ENCODE results near the gene PPP1R14C.
"Not testable (repeated sequence)": the region's sequence is repeated elsewhere in the genome, so short reads cannot be mapped to it uniquely, and the experiment has no call there.

PPP1R14C gene

DNA sequence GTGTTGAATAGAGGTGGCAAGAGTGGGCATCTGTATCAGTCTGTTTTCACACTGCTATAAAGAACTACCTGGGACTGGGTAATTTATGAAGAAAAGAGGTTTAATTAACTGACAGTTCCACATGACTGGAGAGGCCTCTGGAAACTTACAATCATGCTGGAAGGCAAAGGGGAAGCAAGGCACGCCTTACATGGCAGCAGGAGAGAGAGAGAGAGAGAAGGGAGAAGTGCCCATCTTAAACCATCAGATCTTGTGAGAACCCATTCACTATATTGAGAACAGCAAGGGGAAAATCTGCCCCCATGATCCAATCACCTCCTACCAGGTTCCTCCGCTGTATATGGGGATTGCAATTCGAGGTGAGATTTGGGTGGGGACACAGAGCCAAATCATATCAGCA is 18.6 kb upstream of the PPP1R14C start:
- no peak for DNase-seq (ENCODE audit: low spot score in 2 of 2)
- Histone ChIP-seq H3K27me3 (ENCODE audit: low read depth) (no peaks in the 10 kb centered on the region), H3K4me1 (no peaks in the 10 kb centered on the region), H3K36me3 (replicated peaks) (no peaks in the 10 kb centered on the region), H3K9me3 (no peaks in the 10 kb centered on the region), H3K4me3 (no peak overlapping the region)
- in situ Hi-C loops (cut with MboI; ENCODE audit: low sequenced_read_pairs): no loop called here

DNA sequence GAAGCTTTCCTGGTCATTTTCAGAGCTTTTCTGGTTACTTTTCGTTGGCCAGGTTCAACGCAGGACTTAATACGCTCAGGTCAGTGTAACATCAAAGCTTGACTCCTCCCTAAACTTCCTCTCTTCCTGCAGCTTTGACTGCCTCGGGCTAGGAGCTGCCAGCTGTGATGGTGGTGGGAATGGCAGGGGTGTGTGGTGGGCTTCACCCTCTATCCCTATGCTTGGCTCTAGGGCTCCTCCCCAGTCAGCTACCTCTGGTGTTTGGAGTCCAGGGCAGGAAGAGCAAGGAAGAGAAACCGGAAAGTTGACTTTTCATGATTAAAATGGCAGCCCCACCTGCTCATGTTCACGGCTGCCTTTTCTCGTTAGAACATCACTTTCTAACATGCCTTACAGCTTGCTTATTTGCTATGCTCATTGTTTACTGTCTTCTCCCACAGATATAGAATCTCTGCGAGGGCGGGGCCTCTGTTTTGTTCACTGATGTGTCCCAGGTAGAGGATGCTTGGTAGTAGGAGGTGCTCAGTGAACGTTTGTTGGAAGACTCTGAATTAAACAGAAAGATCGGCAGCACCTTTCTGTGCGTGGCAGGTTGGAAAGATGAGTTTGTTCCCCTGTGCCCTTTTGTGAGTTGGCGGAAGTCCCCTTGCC is 16.1 kb upstream of the PPP1R14C start:
- no peaks in the 10 kb centered on the region for H3K4me1 ChIP-seq
- DNase-seq (ENCODE audit: low spot score in 2 of 2): no peak
- H3K36me3 ChIP-seq (replicated peaks): no peaks in the 10 kb centered on the region
- no peaks in the 10 kb centered on the region for H3K9me3 ChIP-seq
- in situ Hi-C loops (cut with MboI; ENCODE audit: low sequenced_read_pairs): no loop called here
- no peaks in the 10 kb centered on the region for H3K27me3 ChIP-seq (ENCODE audit: low read depth)
- no peak overlapping the region for H3K4me3 ChIP-seq

DNA sequence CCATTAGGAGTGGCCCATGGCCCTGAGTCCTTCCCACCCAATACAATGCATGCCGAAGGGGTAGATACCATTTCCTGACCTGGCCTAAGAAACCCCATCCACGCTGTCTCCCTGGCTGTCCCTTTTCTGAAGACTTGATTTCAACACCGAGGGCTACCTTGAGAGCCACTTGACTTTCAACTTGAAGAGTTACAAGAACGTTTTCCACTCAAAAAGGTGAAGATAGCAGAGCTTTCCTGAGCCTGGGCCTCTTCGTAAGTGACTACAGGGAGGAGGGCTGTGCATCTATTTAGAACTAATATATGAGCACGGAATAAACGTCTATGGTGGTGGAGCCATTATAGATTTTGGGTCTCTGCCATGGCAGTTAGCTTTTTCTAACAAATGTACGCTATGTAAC is 14.4 kb upstream of the PPP1R14C start:
- no peak overlapping the region for H3K4me3 ChIP-seq
- in situ Hi-C loops (cut with MboI; ENCODE audit: low sequenced_read_pairs): no loop called here
- H3K36me3 ChIP-seq (replicated peaks): no peaks in the 10 kb centered on the region

DNA sequence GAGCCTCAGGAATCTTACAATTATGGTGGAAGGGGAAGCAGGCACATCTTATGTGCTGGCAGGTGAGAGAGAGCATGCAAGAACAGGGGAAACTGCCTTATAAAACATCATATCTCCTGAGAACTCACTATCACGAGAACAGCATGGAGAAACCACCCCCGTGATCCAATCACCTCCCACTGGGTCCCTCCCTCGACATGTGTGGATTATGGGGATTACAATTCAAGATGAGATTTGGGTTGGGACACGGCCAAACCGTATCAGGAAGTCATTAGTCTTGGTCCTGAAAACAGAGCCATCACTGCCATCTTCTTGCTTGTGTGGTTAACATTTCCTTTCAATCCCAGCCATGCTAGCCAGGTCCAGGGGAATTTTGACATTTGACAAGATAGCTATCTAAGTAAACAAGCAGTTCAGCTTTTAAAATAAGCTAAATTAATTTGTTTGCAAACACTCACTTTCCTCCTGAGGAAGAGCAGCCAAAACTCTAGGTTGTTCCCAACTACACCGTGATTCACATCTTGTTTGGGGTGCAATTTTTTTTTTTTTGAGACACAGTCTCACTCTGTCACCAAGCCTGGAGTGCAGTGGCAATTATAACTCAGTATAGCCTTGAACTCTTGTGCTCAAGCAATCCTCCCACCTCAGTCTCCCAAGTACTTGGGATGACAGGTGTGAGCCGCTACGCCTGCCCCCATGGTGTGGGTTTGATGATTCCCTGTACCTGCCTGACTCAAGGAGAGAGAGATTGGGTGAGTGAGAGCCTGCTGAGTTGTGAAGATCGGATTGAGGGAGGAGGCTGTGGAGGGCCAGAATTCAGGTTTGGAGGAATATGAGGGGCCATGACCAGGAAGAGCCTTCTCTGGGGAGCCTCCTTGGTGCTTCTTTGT is 13.0 kb upstream of the PPP1R14C start:
- no peaks in the 10 kb centered on the region for H3K27me3 ChIP-seq (ENCODE audit: low read depth)
- no peak overlapping the region for H3K4me3 ChIP-seq
- H3K4me1 ChIP-seq: no peaks in the 10 kb centered on the region
- H3K36me3 ChIP-seq (replicated peaks): no peaks in the 10 kb centered on the region
- no peaks in the 10 kb centered on the region for H3K9me3 ChIP-seq
- no peak for DNase-seq (ENCODE audit: low spot score in 2 of 2)
- in situ Hi-C loops (cut with MboI; ENCODE audit: low sequenced_read_pairs): no loop called here

More for the DNA sequence above, 14.4 kb upstream of the PPP1R14C start:
- Histone ChIP-seq H3K4me1 (no peaks in the 10 kb centered on the region), H3K9me3 (no peaks in the 10 kb centered on the region), H3K27me3 (ENCODE audit: low read depth) (no peaks in the 10 kb centered on the region)
- no peak for DNase-seq (ENCODE audit: low spot score in 2 of 2)

DNA sequence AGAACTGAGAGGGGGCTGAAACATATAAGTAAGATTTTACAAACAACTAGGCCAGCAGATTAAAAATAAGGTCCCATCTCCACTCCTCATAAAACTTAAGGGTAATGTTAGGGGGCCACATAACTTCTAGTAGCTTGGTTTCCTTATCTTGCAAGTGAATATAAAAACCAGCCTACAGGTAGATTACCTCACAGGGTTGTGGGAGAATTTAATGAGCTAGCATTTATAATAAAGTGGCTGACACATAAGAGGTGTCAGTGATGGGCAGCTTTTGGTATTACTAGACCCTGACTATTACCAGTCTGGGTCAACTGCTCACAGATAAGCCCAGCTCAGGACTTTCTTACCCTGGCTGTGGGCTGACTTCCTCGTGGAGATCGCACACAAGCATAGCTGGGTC is 9.2 kb upstream of the PPP1R14C start:
- H3K9me3 ChIP-seq: no peaks in the 10 kb centered on the region
- H3K4me1 ChIP-seq: no peaks in the 10 kb centered on the region
- no peak for DNase-seq (ENCODE audit: low spot score in 2 of 2)
- no peak overlapping the region for H3K4me3 ChIP-seq
- H3K36me3 ChIP-seq (replicated peaks): no peaks in the 10 kb centered on the region
- in situ Hi-C loops (cut with MboI; ENCODE audit: low sequenced_read_pairs): no loop called here
- peaks cover under 1% of the 10 kb centered on the region; the same call in 1 of the 2 replicates for H3K27me3 ChIP-seq (ENCODE audit: low read depth)

DNA sequence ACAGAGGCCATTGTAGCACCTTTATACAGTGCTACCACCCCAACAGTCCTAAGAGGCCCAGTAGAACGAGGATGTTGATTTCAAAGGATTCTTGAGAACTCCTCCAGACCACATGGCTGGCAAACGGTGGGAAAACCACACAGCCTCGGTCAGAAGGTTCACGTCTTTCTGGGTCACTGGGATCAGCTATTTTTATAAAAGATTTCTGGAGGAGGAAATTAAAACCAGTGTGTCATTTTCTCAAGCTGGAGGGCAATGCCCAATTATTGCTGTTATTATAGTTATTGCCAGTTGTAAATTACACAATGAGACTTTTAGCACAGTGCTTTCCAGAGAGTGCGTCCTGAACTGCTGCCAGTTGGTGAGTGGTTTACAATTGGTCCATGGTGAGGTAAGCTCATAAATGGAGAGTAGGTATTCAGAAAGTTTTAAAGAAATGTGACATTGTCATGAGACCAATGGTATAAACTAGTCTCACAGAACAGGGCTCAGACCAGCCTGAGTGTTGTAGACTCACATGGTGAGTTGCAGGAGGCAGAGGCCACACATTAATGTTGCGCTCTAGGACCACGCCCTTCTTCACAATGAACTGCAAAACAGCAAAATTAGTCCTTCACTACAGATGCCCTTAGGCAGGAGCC is 8.4 kb upstream of the PPP1R14C start:
- no peaks in the 10 kb centered on the region for H3K36me3 ChIP-seq (replicated peaks)
- no peaks in the 10 kb centered on the region for H3K4me1 ChIP-seq
- H3K4me3 ChIP-seq: no peak overlapping the region
- DNase-seq (ENCODE audit: low spot score in 2 of 2): no peak
- no peaks in the 10 kb centered on the region for H3K9me3 ChIP-seq
- peaks cover 3% of the 10 kb centered on the region; the same call in 1 of the 2 replicates for H3K27me3 ChIP-seq (ENCODE audit: low read depth)
- in situ Hi-C loops (cut with MboI; ENCODE audit: low sequenced_read_pairs): no loop called here

DNA sequence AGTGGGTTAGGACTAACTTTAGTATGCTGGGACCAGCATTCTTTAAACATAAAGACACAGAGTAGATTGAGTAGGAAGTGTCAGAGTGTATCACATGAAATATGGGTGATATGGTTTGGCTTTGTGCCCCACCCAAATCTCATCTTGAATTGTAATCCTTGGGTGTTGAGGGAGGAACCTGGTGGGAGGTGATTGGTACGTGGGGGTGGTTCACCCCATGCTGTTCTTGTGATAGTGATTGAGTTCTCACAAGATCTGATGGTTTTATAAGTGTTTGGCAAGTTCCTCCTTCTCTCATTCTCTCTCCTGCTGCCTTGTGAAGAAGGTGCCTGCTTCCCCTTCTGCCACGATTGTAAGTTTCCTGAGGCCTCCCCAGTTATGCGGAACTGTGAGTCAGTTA is 5.1 kb upstream of the PPP1R14C start:
- H3K4me1 ChIP-seq; in situ Hi-C loops (cut with MboI; ENCODE audit: low sequenced_read_pairs); H3K4me3 ChIP-seq; H3K36me3 ChIP-seq (replicated peaks); H3K9me3 ChIP-seq; DNase-seq (ENCODE audit: low spot score in 2 of 2): not testable (repeated sequence)
- peaks cover 30% of the 10 kb centered on the region for H3K27me3 ChIP-seq (ENCODE audit: low read depth)

DNA sequence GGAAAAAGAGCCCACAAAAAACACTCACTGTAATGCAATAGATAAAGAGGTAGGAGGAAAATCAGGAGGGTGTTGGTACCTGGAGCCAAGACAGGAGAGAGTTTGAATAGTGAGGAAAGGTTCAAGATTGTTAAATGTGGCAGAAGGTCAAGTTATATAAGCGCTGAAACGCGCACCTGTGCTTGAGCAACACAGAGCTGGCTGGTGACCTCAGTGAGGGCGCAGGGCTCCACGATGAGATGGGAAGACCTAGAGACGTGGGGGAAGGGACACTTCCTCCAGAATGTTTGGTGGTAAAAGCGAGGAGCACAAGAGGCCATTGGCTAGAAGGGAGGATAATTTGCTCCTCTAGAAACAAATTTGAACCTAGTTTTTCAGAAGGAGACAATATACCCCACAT is 4.2 kb upstream of the PPP1R14C start:
- H3K4me1 ChIP-seq: no peaks in the 10 kb centered on the region
- no peak overlapping the region for H3K4me3 ChIP-seq
- DNase-seq (ENCODE audit: low spot score in 2 of 2): no peak
- no peaks in the 10 kb centered on the region for H3K9me3 ChIP-seq
- H3K36me3 ChIP-seq (replicated peaks): no peaks in the 10 kb centered on the region
- in situ Hi-C loops (cut with MboI; ENCODE audit: low sequenced_read_pairs): no loop called here
- peaks cover 37% of the 10 kb centered on the region for H3K27me3 ChIP-seq (ENCODE audit: low read depth)

DNA sequence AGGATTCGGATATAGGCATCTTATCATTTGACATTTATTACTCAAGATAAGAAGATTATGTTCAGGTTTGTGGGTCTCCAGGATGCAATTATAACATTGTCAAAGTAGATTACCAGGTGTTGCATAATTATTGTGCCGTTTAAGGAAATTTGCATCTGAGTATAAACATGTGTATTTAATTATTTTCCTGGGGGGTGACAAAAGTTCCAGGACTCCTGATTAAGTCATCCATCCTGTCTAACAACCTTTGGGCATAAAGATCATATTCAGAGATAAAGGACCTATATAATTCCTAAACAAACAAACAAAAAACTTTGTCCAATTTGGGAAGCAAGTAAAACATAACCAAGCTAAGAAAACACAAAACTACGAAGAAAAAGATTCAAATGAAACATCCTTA is 3.3 kb upstream of the PPP1R14C start:
- Histone ChIP-seq H3K27me3 (ENCODE audit: low read depth) (peaks cover 45% of the 10 kb centered on the region), H3K9me3 (no peaks in the 10 kb centered on the region), H3K36me3 (replicated peaks) (no peaks in the 10 kb centered on the region), H3K4me3 (no peak overlapping the region), H3K4me1 (0 out of 2 replicates have a peak, but pooled peaks cover 4% of the 10 kb centered on the region)
- in situ Hi-C loops (cut with MboI; ENCODE audit: low sequenced_read_pairs): no loop called here
- no peak for DNase-seq (ENCODE audit: low spot score in 2 of 2)

DNA sequence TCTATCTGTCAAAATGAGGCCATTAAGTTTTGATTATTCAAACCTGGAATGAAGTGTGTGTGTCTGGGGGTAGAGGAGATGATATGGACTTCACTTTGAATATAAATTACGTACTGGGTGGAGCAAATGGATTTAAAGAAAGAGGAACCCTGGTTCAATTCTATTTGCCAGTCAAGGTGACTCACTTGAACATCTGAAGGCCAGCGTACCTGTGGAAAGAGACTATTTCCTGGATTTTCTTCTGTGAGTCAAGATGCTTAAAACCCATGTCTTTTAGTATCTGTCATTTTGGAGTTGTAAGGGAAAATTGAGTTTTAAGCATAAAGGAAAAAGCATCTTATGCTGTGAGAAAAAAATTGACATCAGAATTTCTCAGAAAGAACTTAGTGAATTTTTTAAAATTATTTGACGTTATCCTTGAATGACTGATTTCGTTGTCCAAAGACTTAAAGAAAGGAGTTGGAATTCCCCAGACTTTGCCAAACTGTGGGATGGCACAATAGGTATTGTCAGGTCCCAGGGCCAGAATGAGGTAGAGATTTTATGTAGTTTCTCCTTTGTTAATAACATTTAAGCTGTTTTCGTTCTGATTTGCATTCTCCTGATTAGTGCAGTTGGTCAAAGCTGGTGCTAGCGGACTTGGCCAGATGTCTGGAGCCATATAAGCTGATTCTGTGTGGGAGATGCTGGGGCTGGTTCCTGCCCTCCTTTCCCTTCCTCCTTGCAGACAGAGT is 2.4 kb upstream of the PPP1R14C start:
- Histone ChIP-seq H3K27me3 (ENCODE audit: low read depth) (peaks cover 54% of the 10 kb centered on the region), H3K4me3 (no peak overlapping the region), H3K9me3 (no peaks in the 10 kb centered on the region), H3K36me3 (replicated peaks) (no peaks in the 10 kb centered on the region), H3K4me1 (peaks cover 4% of the 10 kb centered on the region; the same call in 1 of the 2 replicates)
- no peak for DNase-seq (ENCODE audit: low spot score in 2 of 2)
- in situ Hi-C loops (cut with MboI; ENCODE audit: low sequenced_read_pairs): no loop called here

DNA sequence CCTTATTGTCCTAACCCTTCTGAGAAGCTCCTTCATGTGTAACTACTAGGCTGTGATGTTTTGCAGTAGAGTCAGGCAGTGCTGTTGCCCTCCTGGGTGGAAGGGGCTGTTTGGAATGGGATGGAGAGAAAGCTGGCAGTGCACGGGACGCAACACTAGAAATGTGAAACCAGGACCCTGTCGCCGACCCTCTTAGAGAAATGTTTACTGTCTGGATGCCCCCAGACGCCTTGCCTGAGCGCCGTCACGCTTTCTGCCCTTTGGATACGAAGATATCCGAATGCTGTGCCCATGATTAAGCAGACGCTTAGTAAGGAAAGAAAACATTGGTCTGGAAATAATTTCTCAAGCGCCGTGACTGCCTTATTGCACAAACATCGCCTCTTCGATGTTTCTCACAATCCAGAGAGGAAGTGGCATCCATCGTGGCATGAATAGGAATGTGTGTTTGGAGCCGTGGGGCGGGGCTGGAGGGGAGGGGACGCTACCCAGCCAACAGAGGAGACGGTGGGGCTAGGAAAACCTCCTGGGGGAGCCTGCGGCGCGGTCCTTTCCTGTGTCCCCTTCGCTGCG is 661 bp upstream of the PPP1R14C start:
- DNase-seq (ENCODE audit: low spot score in 2 of 2): peak; percentile 4 to 52
- peaks cover 58% of the 10 kb centered on the region for H3K27me3 ChIP-seq (ENCODE audit: low read depth)
- no peaks in the 10 kb centered on the region for H3K36me3 ChIP-seq (replicated peaks)
- peaks cover 4% of the 10 kb centered on the region; the same call in 1 of the 2 replicates for H3K4me1 ChIP-seq
- in situ Hi-C loops (cut with MboI; ENCODE audit: low sequenced_read_pairs): no loop called here
- no peaks in the 10 kb centered on the region for H3K9me3 ChIP-seq
- H3K4me3 ChIP-seq: peak overlapping the region; percentile 38

DNA sequence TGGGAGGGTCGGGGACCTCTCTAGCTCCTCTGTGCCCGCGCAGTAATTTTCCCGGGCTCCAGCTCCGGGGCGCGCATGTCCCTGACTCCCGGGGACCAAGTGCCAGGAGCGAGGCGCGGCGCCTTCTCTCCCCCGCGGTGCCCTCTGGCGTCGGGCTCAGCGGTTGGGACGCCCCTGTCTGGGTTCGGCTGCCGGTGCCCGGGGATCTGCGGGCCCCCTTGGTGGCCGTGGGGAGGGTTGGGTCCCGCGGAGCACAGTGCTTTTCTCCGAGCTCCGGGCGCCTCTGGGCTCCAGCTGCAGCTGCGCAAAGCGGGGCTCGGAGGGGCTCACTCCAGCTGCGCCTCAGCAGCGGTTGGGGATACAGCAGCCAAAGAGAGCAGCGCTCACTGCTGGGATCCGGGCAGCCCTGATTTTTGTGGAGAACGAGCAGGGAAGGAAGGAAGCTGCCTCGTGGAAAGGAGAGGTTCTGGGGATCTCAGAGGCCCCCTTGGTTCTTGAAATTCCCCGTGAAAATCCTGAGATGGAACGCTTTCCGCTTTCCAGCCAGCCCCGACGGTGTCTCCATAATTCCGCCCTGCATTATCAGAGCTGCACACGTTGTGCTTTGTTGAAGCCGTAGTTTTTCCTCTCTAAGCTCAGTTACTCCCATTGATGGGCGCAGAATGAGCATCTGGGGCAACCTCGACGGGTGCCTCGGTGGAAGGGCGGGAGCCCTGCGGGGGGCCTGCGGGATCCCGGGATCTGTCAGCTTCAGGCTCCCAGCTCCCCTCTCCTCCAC is 861 bp downstream of the PPP1R14C start:
- in situ Hi-C loops (cut with MboI; ENCODE audit: low sequenced_read_pairs): no loop called here
- Histone ChIP-seq H3K36me3 (replicated peaks) (no peaks in the 10 kb centered on the region), H3K9me3 (no peaks in the 10 kb centered on the region), H3K27me3 (ENCODE audit: low read depth) (peaks cover 57% of the 10 kb centered on the region), H3K4me3 (peak overlapping the region; percentile 38), H3K4me1 (peaks cover 4% of the 10 kb centered on the region; the same call in 1 of the 2 replicates)
- peak in 1 of 2 experiments; percentile 33 for DNase-seq (ENCODE audit: low spot score in 2 of 2)
